IPS-18a (cell line): ENCODE results near the gene PDE4D.

ENCODE experiments used
- H3K27ac ChIP-seq: one replicate; pipeline ENCODE4 v1.5.1; 2013; ENCODE audit warnings: low read length
- H3K27me3 ChIP-seq: one replicate; pipeline ENCODE4 v1.6.1; 2013; ENCODE audit warnings: mild to moderate bottlenecking, low read length; ENCODE audit not compliant: control insufficient read depth, insufficient read depth
- H3K36me3 ChIP-seq: one replicate; pipeline ENCODE4 v1.6.1; 2013; ENCODE audit warnings: low read depth, low read length; ENCODE audit not compliant: control insufficient read depth
- H3K4me1 ChIP-seq: one replicate; pipeline ENCODE4 v1.6.1; 2013; ENCODE audit warnings: low read depth, low read length; ENCODE audit not compliant: control insufficient read depth
- H3K4me3 ChIP-seq: one replicate; pipeline ENCODE4 v1.5.1; 2013; ENCODE audit warnings: low read length
- H3K9ac ChIP-seq: one replicate; pipeline ENCODE4 v1.6.1; 2013; ENCODE audit warnings: mild to moderate bottlenecking, low read length, moderate library complexity
- H3K9me3 ChIP-seq: one replicate; pipeline ENCODE4 v1.6.1; 2013; ENCODE audit warnings: low read depth, low read length; ENCODE audit not compliant: control insufficient read depth

The PDE4D gene

GRCh38 chr5:59823420-59823819 lies 70.1 kb downstream of the PDE4D start:
- Histone ChIP-seq H3K36me3 (no peaks in the 10 kb centered on the region), H3K27me3 (no peaks in the 10 kb centered on the region), H3K27ac (no peak overlapping the region), H3K4me3 (no peak overlapping the region), H3K9me3 (no peaks in the 10 kb centered on the region), H3K9ac (no peak overlapping the region), H3K4me1 (no peaks in the 10 kb centered on the region)

DNA sequence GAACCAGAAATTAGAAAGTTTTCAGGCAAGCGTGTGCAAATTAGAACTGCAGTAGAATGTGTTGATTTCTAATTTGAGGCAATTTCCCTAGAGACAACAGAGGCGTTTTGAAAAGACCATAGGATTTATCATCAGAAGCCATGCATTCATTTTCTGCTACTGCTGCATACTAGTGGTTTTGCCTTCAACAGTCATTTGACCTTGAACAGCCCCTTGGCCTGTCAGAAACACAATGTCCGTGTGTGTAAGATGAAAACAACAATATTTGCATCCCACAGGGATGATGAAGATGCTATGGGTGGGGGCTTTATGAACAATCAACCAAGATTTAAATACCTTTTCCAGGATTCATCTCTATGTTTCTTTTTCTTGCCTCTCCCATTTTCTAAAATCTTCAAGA lies 73.7 kb downstream of the PDE4D start:
- Histone ChIP-seq H3K9me3 (no peaks in the 10 kb centered on the region), H3K4me3 (no peak overlapping the region), H3K27ac (no peak overlapping the region), H3K27me3 (no peaks in the 10 kb centered on the region), H3K4me1 (no peaks in the 10 kb centered on the region), H3K9ac (no peak overlapping the region), H3K36me3 (no peaks in the 10 kb centered on the region)

DNA sequence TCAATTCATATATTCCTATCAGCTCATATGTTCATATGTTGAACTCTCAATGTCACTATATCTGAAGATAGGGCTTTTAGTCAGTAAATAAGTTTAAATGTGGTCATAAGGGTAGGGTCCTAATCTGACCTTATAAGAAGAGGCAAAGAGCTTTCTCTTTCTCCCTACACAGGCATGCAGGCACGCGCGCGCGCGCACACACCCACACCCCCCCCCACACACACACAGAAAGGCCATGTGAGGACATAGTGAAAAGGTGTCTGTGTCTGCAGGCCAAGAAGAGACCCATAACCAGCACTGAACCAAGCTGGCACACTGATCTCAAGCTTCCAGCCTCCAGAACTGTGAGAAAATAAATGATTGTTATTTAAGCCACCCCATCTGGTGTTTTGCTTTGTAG lies 76.0 kb downstream of the PDE4D start:
- Histone ChIP-seq H3K9me3 (no peaks in the 10 kb centered on the region), H3K4me1 (no peaks in the 10 kb centered on the region), H3K4me3 (no peak overlapping the region), H3K27ac (no peak overlapping the region), H3K36me3 (no peaks in the 10 kb centered on the region), H3K9ac (no peak overlapping the region), H3K27me3 (no peaks in the 10 kb centered on the region)

DNA sequence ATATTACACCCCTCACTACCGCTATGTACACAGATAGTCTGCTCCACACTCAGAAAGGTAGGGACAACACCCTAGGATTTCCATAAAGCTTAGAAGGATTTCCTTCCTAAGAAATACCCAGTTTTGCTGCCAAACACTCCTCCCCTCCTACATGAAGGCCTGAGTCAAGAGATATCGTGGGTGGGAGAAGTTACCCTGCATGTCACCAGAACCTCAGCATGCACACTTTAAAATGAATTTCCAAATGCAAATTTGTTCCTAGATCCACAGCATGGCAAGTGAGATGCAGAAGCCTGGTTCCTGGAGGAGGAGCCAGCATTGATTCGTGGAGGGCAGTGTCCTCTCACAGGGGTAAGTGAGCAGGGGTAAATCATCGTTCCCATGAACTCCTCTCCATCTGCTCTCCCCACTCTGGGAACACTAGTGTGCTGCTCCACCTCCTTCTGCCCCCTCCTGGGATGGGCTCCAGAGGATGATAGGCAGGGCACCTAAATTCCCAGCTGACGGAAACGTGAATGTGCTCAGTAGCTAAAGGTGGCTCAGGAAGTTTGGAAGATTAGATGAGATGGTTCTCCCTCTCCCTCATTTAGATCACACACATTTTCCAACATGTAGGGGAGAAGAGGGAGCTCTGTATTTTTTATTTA lies 76.7 kb downstream of the PDE4D start:
- Histone ChIP-seq H3K4me3 (no peak overlapping the region), H3K9ac (no peak overlapping the region), H3K27me3 (no peaks in the 10 kb centered on the region), H3K9me3 (no peaks in the 10 kb centered on the region), H3K4me1 (no peaks in the 10 kb centered on the region), H3K36me3 (no peaks in the 10 kb centered on the region), H3K27ac (no peak overlapping the region)

DNA sequence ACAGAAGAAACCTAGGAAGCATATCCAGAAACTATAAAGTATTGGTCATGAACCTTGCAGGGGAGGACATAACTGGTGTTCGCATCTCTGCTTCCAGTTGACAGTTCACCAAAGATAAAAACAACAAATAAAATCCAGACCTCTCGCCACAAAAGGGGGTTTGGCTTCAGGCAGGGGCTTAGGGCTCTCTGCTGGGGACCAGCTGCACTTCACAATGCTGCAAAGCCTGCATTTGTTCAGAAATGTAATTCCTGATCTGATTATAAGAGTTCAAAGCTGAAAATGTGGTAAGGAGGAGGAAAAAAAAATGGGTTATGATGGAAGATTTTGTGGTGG lies 79.0 kb downstream of the PDE4D start:
- Histone ChIP-seq H3K27ac (no peak overlapping the region), H3K9ac (no peak overlapping the region), H3K9me3 (no peaks in the 10 kb centered on the region), H3K4me3 (no peak overlapping the region), H3K36me3 (no peaks in the 10 kb centered on the region), H3K4me1 (no peaks in the 10 kb centered on the region), H3K27me3 (no peaks in the 10 kb centered on the region)

GRCh38 chr5:59813761-59814536 lies 79.6 kb downstream of the PDE4D start:
- Histone ChIP-seq H3K27ac (no peak overlapping the region), H3K9ac (no peak overlapping the region), H3K4me3 (no peak overlapping the region), H3K27me3 (no peaks in the 10 kb centered on the region), H3K36me3 (no peaks in the 10 kb centered on the region), H3K4me1 (no peaks in the 10 kb centered on the region), H3K9me3 (no peaks in the 10 kb centered on the region)

- Histone ChIP-seq H3K4me3 (peak overlapping the region; percentile 47), H3K27ac (no peak overlapping the region), H3K9ac (no peak overlapping the region), H3K9me3 (no peaks in the 10 kb centered on the region), H3K27me3 (no peaks in the 10 kb centered on the region), H3K36me3 (no peaks in the 10 kb centered on the region), H3K4me1 (no peaks in the 10 kb centered on the region)
Measured at GRCh38 chr5:59810041-59810440, 83.5 kb downstream of the PDE4D start.

DNA sequence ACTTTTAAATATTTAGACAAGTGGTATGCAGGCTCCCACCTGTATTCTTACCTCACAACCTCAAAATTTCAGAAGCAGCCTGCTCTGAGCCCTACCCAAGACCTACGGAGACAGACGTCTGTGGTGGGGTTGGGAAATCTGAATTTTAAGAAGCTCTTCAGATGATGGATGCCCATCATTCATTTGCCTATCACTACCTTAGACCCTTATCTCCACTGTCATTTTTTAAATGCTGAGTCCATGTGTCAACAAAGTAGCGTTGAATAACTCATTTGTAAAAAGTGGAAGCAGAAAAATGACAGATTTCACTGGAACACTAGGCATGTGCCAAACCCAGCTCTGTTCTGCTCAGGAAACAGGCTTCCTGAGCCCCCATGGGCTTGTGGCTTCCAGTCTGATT lies 85.7 kb downstream of the PDE4D start:
- Histone ChIP-seq H3K27ac (no peak overlapping the region), H3K36me3 (no peaks in the 10 kb centered on the region), H3K9me3 (no peaks in the 10 kb centered on the region), H3K9ac (no peak overlapping the region), H3K27me3 (no peaks in the 10 kb centered on the region), H3K4me3 (no peak overlapping the region), H3K4me1 (no peaks in the 10 kb centered on the region)

DNA sequence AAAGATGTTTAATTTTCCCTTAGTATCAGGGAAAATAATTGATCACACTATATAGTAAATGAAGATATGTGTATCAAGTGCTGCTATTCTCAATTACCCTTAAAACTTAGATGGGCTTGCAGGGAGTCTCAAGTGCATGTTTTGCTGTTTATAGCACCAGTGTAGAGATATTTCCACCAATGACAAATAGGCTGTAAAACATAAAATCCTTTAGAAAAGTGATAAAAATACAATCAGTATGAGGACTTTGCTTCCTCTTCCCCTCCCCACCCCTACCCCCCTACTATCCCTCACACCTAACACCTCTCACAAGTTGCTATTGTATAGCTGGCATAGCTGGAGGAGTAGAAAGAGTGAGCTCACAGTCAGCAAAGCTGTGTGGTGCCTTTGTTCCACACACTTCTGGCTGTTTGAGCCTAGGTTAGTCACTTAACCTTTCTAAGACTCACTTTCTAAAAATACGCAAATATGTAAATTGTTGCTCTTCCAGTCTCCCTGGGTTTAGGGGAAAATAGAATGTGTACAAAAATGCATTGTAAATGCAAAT lies 93.1 kb downstream of the PDE4D start:
- peak overlapping the region; percentile 49 for H3K9ac ChIP-seq
- no peaks in the 10 kb centered on the region for H3K27me3 ChIP-seq
- H3K4me1 ChIP-seq = peaks cover 23% of the 10 kb centered on the region
- H3K4me3 ChIP-seq = peak overlapping the region; percentile 51
- no peaks in the 10 kb centered on the region for H3K9me3 ChIP-seq
- H3K27ac ChIP-seq = peak overlapping the region; percentile 16
- no peaks in the 10 kb centered on the region for H3K36me3 ChIP-seq

DNA sequence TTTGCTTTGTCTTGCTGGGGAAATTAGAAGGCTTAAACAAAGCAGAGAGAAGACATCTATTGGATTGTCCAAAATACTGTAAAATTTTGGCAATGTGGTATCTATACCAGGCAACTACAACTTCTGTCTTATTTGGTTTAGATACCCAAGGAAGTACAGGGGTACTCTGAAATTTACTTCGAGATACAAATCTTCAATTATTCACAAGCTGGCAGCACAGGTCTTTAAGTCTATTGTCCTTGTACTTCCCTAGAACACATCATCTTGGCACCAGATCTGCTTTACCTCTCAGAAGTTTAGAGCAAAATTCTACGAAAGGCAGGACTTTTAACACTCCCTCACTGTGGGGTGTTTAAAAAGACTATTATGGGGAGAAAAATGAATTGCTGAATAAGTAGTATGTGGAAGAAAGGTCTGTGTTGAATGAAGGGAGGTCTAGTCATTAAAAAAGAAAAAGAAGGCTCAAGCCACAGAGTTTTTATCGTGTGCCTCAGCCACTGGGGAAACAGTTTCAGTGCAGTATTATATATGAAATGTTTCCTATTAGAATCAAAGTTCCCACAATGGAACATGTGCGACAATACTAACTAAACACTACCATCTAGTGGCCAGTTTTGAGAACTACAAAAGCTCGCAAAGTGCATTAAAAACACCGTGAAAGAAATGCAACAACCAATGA lies 93.7 kb downstream of the PDE4D start:
- no peaks in the 10 kb centered on the region for H3K9me3 ChIP-seq
- peak overlapping the region; percentile 51 for H3K4me3 ChIP-seq
- H3K36me3 ChIP-seq = no peaks in the 10 kb centered on the region
- peaks cover 23% of the 10 kb centered on the region for H3K4me1 ChIP-seq
- peak overlapping the region; percentile 16 for H3K27ac ChIP-seq
- H3K9ac ChIP-seq = peak overlapping the region; percentile 49
- H3K27me3 ChIP-seq = no peaks in the 10 kb centered on the region

DNA sequence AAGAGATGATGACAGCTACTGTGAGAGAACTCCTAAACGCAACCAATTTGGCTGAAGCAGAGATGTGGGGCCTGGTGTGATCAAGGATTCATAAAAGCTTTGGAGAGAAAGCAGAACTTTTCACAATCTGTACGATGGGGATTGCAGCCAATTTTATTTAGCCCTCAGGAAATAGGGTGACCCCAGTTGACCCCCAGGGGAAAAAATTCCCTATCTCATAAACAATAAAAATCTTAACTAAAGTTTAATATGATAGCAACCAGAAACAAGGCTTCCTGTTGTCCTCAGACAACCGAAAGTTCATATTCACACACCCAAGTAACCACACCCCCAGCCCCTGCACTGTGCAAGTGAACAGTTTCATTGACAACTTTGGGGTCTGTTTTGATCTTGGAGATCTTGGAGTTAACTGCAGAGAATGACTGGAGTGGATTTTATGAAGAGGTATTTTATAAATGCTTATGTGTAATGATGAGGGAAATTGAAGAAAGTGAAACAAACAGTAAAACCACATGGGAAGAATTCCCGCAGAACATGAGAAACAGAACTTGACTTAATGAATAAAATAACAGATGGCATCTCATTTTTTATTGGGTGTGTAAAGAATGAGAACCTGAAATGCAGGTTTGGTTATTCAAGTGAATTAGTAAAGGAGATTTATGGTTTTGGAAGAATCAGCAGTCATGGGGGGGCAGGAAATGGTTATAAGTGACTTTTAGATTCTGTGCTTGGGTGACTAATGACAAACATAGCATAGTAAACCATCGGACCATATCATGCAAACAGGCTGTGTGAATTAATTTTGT lies 94.5 kb downstream of the PDE4D start:
- no peak overlapping the region for H3K9ac ChIP-seq
- no peaks in the 10 kb centered on the region for H3K36me3 ChIP-seq
- H3K4me3 ChIP-seq = no peak overlapping the region
- H3K9me3 ChIP-seq = no peaks in the 10 kb centered on the region
- peaks cover 23% of the 10 kb centered on the region for H3K4me1 ChIP-seq
- H3K27me3 ChIP-seq = no peaks in the 10 kb centered on the region
- H3K27ac ChIP-seq = no peak overlapping the region
